ENCODE measurements around the gene C1QTNF9. TPM values are rescaled to one million over a fixed set of nuclear protein-coding genes. Genes with fewer than 3 reads are reported as not detected.

C1QTNF9 gene, protein sequence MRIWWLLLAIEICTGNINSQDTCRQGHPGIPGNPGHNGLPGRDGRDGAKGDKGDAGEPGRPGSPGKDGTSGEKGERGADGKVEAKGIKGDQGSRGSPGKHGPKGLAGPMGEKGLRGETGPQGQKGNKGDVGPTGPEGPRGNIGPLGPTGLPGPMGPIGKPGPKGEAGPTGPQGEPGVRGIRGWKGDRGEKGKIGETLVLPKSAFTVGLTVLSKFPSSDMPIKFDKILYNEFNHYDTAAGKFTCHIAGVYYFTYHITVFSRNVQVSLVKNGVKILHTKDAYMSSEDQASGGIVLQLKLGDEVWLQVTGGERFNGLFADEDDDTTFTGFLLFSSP
- not detected in 5 replicates for total RNA-seq (2022; extraction: Qiagen RNA extraction)

DNA sequence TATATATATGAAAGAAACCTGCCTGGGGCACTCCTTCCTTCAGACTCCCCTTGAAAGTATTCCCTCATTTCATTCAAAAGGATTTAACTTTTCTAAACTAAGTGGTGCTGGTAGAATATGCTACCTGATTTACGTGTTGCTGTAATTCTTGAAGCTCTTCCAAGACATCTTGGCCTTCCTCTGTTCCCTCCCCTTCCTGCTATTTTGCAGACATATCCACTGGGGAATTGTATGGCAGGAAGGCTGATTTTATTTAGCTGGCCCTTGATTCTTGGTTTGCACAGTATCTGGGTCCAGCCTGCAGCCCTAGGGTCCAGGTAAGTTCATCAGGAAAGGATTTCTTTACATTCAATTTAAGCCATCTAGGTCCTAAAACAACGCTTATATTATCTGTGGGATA, at the start of gene C1QTNF9:
TSS of gene C1QTNF9 (plus strand) at position 281 of the 400 bp plus-strand sequence. CDS start 6,424 bp downstream, outside the sequence.

Other genes with a start within 250 kb of the C1QTNF9 start
- 6.2 to 11.0 TPM (median 9.3 TPM) in 5 replicates for gene SPATA13, start 148.9 kb upstream of the C1QTNF9 start, total RNA-seq (2022; extraction: Qiagen RNA extraction)
- 43.5 to 58.0 TPM (median 54.8 TPM) in 5 replicates for gene PARP4, start 203.2 kb downstream of the C1QTNF9 start, total RNA-seq (2022; extraction: Qiagen RNA extraction)